MCF 10A (cell line): ENCODE data around the gene SAPCD1. TPM values are rescaled to one million over a fixed set of nuclear protein-coding genes. Genes with fewer than 3 reads are reported as not detected.

Experiments
- Bru-seq: library from RNA; stranded (reverse); fragments of 400-500 nt; gene quantifications from one replicate; lab custom pipeline; 2021; lab: Mats Ljungman, UMichigan
- BruChase-seq, 2 experiments: library from RNA; stranded (reverse); fragments of 400-500 nt; gene quantifications; one replicate each; lab custom pipeline; 2021; lab: Mats Ljungman, UMichigan
- BruUV-seq: library from RNA; stranded (reverse); fragments of 400-500 nt; replicated peaks from 2 replicates; lab custom pipeline; 2021; lab: Mats Ljungman, UMichigan
- CTCF ChIA-PET: fragments of 300-600 bp; sonication (Branson Sonifier 250); formaldehyde crosslinking; extraction: SDS; loops from one replicate; lab custom pipeline; 2021; ENCODE audit warnings: antibody characterized with exemption, inconsistent platforms; lab: Yijun Ruan, JAX
- POLR2A ChIA-PET: fragments of 300-600, 350-650 bp; sonication (Branson Sonifier 250); formaldehyde crosslinking; extraction: SDS; loops from one replicate; lab custom pipeline; 2020; ENCODE audit warnings: antibody characterized with exemption, inconsistent platforms; lab: Yijun Ruan, JAX
- DNase-seq: peaks from one replicate; pipeline ENCODE4 v3.0.0-alpha.2; 2018; ENCODE audit not compliant: unreplicated experiment
- H3K27ac Mint-ChIP-seq: one replicate; pipeline ENCODE4 v1.8.0; 2022; ENCODE audit warnings: mild to moderate bottlenecking, low read depth, mixed read lengths; ENCODE audit not compliant: unreplicated experiment
- H3K27me3 Mint-ChIP-seq: one replicate; pipeline ENCODE4 v1.8.0; 2022; ENCODE audit warnings: mixed read lengths; ENCODE audit not compliant: insufficient read depth, unreplicated experiment
- H3K36me3 Mint-ChIP-seq: one replicate; pipeline ENCODE4 v1.8.0; 2022; ENCODE audit warnings: mild to moderate bottlenecking, moderate library complexity, mixed read lengths; ENCODE audit not compliant: insufficient read depth, unreplicated experiment
- H3K4me1 Mint-ChIP-seq: one replicate; pipeline ENCODE4 v1.8.0; 2022; ENCODE audit warnings: mixed read lengths; ENCODE audit not compliant: insufficient read depth, unreplicated experiment
- H3K4me3 Mint-ChIP-seq: one replicate; pipeline ENCODE4 v1.8.0; 2022; ENCODE audit warnings: mild to moderate bottlenecking, moderate library complexity, mixed read lengths; ENCODE audit not compliant: unreplicated experiment
- H3K9me3 Mint-ChIP-seq: one replicate; pipeline ENCODE4 v1.8.0; 2022; ENCODE audit warnings: mixed read lengths; ENCODE audit not compliant: unreplicated experiment
- CTCF ChIP-seq: fragments of 200-600 bp; IDR thresholded peaks from one replicate; pipeline ENCODE4 v1.8.0; 2022; ENCODE audit warnings: antibody characterized with exemption, mild to moderate bottlenecking; ENCODE audit not compliant: unreplicated experiment
- intact Hi-C: fragments of 100-400 bp; cut with micrococcal nuclease; formaldehyde crosslinking; loops from 2 replicates; pipeline ENCODE4 v1.14.1; 2022
- long read RNA-seq: library from polyadenylated mRNA; stranded (forward); transcript quantifications from one replicate; pipeline ENCODE4 v2.0.0, GENCODE V29; 2022
- total RNA-seq: library from RNA; stranded (reverse); gene quantifications from 2 replicates; pipeline ENCODE4 v1.2.3, GENCODE V29; 2022

Gene SAPCD1
- total RNA-seq (4.3 and 5.1 TPM in 2 replicates), Bru-seq, nascent RNA (not detected), BruChase-seq, experiment 1, labeled RNA remaining after a 6-hour chase (not detected), BruChase-seq, experiment 2, labeled RNA remaining after a 2-hour chase (not detected)
- long read RNA-seq, partial matches to known transcripts: 0 of 1 reads
- long read RNA-seq, other reads (novel, unspliced or antisense): 0 of 1 reads

GRCh38 chr6:31762356-31762755, at the start of gene SAPCD1:
Gene SAPCD1 (plus strand): TSS chr6:31762656. CDS start chr6:31763055, 399 bp downstream.
- no peak for TF ChIP-seq CTCF
- H3K27ac Mint-ChIP-seq: no peak within 1 kb of the TSS

GRCh38 chr6:31713465-31713864, 49.0 kb upstream of the SAPCD1 start:
- no peaks in the 10 kb centered on the region for H3K9me3 Mint-ChIP-seq
- no peak overlapping the region for H3K27ac Mint-ChIP-seq
- CTCF ChIA-PET: interaction anchor here (0.5 to 1.5 kb wide), 3 partner anchors 16 to 81 kb away, joined by 4 to 5 read pairs (median 4); partner anchors contain the start of gene DDAH2
- DNase-seq: no peak
- intact Hi-C loops: no loop called here
- TF ChIP-seq CTCF: no peak
- POLR2A ChIA-PET: interaction anchor here (0.5 to 2.1 kb wide), 3 partner anchors 10 to 49 kb away, joined by 3 to 8 read pairs (median 5); partner anchors contain the start of genes ABHD16A and GPANK1
- H3K4me3 Mint-ChIP-seq: no peak overlapping the region
- BruUV-seq: no TSS peak
- peaks cover 12% of the 10 kb centered on the region for H3K4me1 Mint-ChIP-seq
- H3K27me3 Mint-ChIP-seq: no peaks in the 10 kb centered on the region
- H3K36me3 Mint-ChIP-seq: no peaks in the 10 kb centered on the region

More at GRCh38 chr6:31762356-31762755, at the start of gene SAPCD1:
- Mint-ChIP-seq H3K9me3 (no peaks in the 10 kb centered on the region), H3K4me1 (no peaks in the 10 kb centered on the region), H3K27me3 (no peaks in the 10 kb centered on the region), H3K36me3 (no peaks in the 10 kb centered on the region), H3K4me3 (no peak within 1 kb of the TSS)
- no peak for DNase-seq
- ChIA-PET CTCF (no interaction called here), POLR2A (no interaction called here)
- no TSS peak for BruUV-seq
- intact Hi-C loops: no loop called here

- Mint-ChIP-seq H3K4me3 (no peak overlapping the region), H3K27ac (no peak overlapping the region), H3K27me3 (no peaks in the 10 kb centered on the region), H3K36me3 (no peaks in the 10 kb centered on the region), H3K4me1 (peaks cover 12% of the 10 kb centered on the region), H3K9me3 (no peaks in the 10 kb centered on the region)
- DNase-seq: no peak
- no peak for TF ChIP-seq CTCF
- intact Hi-C loops: no loop called here
- no TSS peak for BruUV-seq
- POLR2A ChIA-PET: interaction anchor here (2.1 kb wide), 1 partner anchor 11 kb away, joined by 8 read pairs; the partner anchor contains the start of gene ABHD16A
- CTCF ChIA-PET: interaction anchor here (0.5 to 1.5 kb wide), 4 partner anchors 16 to 172 kb away, joined by 3 to 5 read pairs (median 4); partner anchors contain the start of gene DDAH2
These were observed 48.3 kb upstream of the SAPCD1 start for GRCh38 chr6:31713991-31714684.
